ENCODE results near the gene PAQR7.

PAQR7 gene

GRCh38 chr1:25873120-25873519 lies 2.4 kb downstream of the PAQR7 start:
- peaks cover 23% of the 10 kb centered on the region for H3K27me3 ChIP-seq (ENCODE audit: insufficient read depth, low read length)
- WGBS = 92% methylated on average over 3 of the region's 3 CpGs
- no peak overlapping the region for H3K9ac ChIP-seq (ENCODE audit: low read depth, low read length)
- no peak overlapping the region for H3K4me3 ChIP-seq (ENCODE audit: low read length)
- no peak overlapping the region for H3K27ac ChIP-seq (ENCODE audit: low read depth, low read length)
- H3K9me3 ChIP-seq (ENCODE audit: insufficient read depth, low read depth, low read length) = no peaks in the 10 kb centered on the region
- no peaks in the 10 kb centered on the region for H3K36me3 ChIP-seq (ENCODE audit: insufficient read depth, low read length)
- peaks cover 15% of the 10 kb centered on the region for H3K4me1 ChIP-seq (ENCODE audit: insufficient read depth, low read length)

DNA sequence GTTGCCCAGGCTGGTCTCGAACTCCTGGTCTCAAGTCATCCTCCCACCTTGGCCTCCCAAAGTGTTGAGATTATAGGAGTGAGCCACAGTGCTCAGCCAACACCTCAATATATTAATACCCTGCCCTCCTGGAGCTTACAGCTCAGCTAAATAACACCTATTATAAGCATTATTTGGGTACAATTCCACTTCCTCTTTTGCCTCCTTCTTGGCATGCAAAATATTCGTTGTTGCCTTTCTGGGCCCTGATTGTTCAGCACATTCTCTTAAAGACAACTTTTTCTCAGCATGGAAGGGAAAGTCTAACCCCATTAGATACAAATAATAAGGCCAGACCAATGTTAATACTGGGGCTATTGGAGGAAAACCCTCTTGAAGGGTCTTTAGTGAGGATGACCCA lies 2.8 kb downstream of the PAQR7 start:
- H3K4me3 ChIP-seq (ENCODE audit: low read length) = no peak overlapping the region
- 95% methylated on average over 2 of the region's 2 CpGs for WGBS
- H3K4me1 ChIP-seq (ENCODE audit: insufficient read depth, low read length) = peaks cover 18% of the 10 kb centered on the region
- H3K27me3 ChIP-seq (ENCODE audit: insufficient read depth, low read length) = peaks cover 23% of the 10 kb centered on the region
- H3K9ac ChIP-seq (ENCODE audit: low read depth, low read length) = no peak overlapping the region
- H3K9me3 ChIP-seq (ENCODE audit: insufficient read depth, low read depth, low read length) = no peaks in the 10 kb centered on the region
- no peaks in the 10 kb centered on the region for H3K36me3 ChIP-seq (ENCODE audit: insufficient read depth, low read length)
- no peak overlapping the region for H3K27ac ChIP-seq (ENCODE audit: low read depth, low read length)

DNA sequence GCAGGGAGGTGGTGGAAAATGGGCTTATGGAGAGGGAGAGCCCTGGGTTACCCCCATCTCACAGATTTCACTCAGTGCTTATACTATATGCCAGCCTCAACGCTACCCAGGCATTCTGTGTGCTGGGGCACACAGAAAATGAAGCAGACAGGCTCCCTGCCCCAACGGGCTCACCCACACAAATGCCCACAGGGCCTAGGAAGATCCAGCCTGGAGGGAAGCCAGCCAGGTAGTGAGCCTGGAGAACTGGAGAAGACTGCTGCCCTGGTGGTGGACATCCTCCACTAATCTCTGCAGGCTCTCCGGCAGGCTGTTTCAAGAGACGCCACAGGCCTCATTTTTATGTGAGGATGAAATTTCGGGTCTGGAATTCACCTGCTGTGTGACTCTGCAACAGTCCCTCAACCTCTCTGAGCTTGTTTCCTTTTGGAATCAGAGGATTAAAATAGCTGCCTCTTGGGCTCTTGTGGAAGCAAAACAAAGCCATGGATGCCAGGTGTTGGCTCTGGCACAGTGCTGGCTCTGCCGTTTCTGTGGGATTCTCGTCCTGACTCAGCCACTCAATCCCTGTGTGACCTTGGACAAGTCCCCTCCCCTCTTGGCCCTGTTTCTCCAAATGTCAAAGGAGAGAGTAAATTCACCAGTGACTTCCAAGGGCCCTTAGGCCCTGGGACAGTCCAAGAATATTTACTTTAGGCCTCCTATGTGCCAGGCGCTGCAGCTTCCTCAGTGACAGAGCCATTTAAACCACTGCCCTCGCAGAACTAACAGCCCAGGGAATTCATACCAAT lies 3.6 kb downstream of the PAQR7 start:
- Histone ChIP-seq H3K27ac (ENCODE audit: low read depth, low read length) (no peak overlapping the region), H3K4me3 (ENCODE audit: low read length) (no peak overlapping the region), H3K4me1 (ENCODE audit: insufficient read depth, low read length) (peaks cover 19% of the 10 kb centered on the region), H3K36me3 (ENCODE audit: insufficient read depth, low read length) (no peaks in the 10 kb centered on the region), H3K9ac (ENCODE audit: low read depth, low read length) (no peak overlapping the region), H3K9me3 (ENCODE audit: insufficient read depth, low read depth, low read length) (no peaks in the 10 kb centered on the region), H3K27me3 (ENCODE audit: insufficient read depth, low read length) (peaks cover 16% of the 10 kb centered on the region)
- WGBS = 85% methylated on average over 9 of the region's 9 CpGs

DNA sequence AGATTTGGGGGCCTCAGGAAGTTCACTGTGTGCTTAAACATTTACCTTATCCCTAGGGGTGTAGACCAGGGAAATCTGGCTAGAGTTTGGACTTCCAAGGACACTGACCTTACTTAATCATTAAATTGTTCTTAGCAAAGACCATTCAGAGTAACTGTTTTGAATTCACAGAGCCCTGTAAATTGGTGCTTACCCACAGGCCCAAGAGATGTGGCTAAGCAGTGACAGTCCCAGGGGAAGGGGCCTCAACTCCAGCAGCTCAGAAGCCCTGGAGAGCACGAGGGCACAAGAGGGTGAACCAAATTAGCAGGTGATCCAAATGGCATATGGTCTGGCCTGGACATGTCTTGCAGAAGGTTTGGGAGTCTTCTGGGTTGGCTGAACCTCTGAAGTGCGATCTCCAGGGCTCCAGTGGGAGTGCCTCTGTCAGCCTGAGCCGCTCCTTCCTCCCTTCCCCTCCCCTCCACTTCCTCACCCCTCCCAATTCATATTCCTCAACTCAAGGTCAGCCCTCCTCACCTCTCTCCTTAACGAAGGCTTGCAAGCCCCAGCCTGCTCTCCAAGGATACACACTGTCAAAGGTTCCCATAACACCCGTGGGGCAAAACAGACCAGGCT lies 4.3 kb downstream of the PAQR7 start:
- H3K36me3 ChIP-seq (ENCODE audit: insufficient read depth, low read length) = no peaks in the 10 kb centered on the region
- H3K9me3 ChIP-seq (ENCODE audit: insufficient read depth, low read depth, low read length) = no peaks in the 10 kb centered on the region
- 38% methylated on average over 5 of the region's 5 CpGs for WGBS
- H3K4me3 ChIP-seq (ENCODE audit: low read length) = no peak overlapping the region
- peaks cover 14% of the 10 kb centered on the region for H3K4me1 ChIP-seq (ENCODE audit: insufficient read depth, low read length)
- no peak overlapping the region for H3K9ac ChIP-seq (ENCODE audit: low read depth, low read length)
- no peak overlapping the region for H3K27ac ChIP-seq (ENCODE audit: low read depth, low read length)
- H3K27me3 ChIP-seq (ENCODE audit: insufficient read depth, low read length) = peaks cover 9% of the 10 kb centered on the region

DNA sequence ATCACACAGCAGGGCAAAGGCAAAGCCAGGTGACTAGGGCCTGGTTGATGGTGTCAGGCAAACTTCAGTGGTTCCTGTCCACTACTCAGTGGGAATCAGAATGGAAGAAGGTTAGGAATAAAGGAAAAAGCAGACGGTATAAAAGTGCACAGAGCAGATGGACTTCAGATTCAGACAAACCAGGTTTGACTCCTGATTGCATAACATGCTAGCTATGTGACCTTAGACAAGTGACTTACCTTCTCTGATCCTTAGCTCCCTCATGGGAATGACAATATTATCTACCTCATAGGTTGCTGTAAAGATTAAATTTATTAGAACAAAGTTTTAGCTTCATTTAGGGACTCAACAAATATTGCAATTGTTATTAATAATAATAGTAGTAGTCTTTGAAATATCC lies 4.9 kb downstream of the PAQR7 start:
- Histone ChIP-seq H3K27ac (ENCODE audit: low read depth, low read length) (no peak overlapping the region), H3K27me3 (ENCODE audit: insufficient read depth, low read length) (peaks cover 6% of the 10 kb centered on the region; the same call in 1 of the 2 replicates), H3K36me3 (ENCODE audit: insufficient read depth, low read length) (no peaks in the 10 kb centered on the region), H3K4me3 (ENCODE audit: low read length) (no peak overlapping the region), H3K9me3 (ENCODE audit: insufficient read depth, low read depth, low read length) (no peaks in the 10 kb centered on the region), H3K9ac (ENCODE audit: low read depth, low read length) (no peak overlapping the region), H3K4me1 (ENCODE audit: insufficient read depth, low read length) (peaks cover 11% of the 10 kb centered on the region)
- WGBS = 95% methylated on average over 1 of the region's 1 CpG

DNA sequence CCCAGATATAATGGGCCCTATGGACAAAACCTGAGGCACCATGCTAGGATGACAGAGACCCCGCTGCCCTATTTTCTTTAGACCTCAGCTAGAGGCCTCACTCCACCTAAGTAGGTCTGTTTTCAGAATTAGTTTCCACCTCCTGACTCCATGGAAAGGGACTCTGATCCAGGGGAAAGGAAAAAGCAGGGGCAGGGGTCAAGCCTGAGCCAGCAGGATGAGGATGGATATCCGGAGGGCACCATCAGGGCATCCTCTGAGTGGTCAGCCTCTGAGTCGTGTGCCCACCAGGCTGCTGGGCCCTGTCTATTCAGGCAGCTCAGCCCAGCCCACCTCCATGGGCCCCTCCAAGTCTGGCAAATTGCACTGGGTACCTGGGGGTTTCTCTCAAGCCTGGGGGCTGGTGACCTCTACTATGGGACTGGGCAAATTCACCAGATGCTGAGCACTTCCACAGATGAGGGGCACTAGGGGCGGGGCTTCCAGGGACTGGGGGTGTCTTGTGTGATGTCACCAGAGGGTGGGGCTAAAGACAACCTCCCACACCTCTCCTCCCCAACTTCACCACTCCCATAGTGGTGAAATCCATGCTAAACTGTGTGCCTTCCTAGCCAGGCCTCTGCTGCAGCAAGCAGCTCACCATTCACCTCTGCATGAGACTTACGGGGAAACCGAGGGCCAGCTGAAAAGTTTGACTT lies 5.5 kb downstream of the PAQR7 start:
- Histone ChIP-seq H3K9ac (ENCODE audit: low read depth, low read length) (no peak overlapping the region), H3K4me1 (ENCODE audit: insufficient read depth, low read length) (peaks cover 11% of the 10 kb centered on the region), H3K9me3 (ENCODE audit: insufficient read depth, low read depth, low read length) (no peaks in the 10 kb centered on the region), H3K27me3 (ENCODE audit: insufficient read depth, low read length) (peaks cover 6% of the 10 kb centered on the region; the same call in 1 of the 2 replicates), H3K36me3 (ENCODE audit: insufficient read depth, low read length) (no peaks in the 10 kb centered on the region), H3K4me3 (ENCODE audit: low read length) (no peak overlapping the region), H3K27ac (ENCODE audit: low read depth, low read length) (no peak overlapping the region)
- 89% methylated on average over 5 of the region's 6 CpGs for WGBS

GRCh38 chr1:25867210-25867991 lies 8.1 kb downstream of the PAQR7 start:
- H3K9me3 ChIP-seq (ENCODE audit: insufficient read depth, low read depth, low read length) = no peaks in the 10 kb centered on the region
- 75% methylated on average over 9 of the region's 9 CpGs for WGBS
- H3K9ac ChIP-seq (ENCODE audit: low read depth, low read length) = no peak overlapping the region
- no peaks in the 10 kb centered on the region; the same call in 1 of the 2 replicates for H3K36me3 ChIP-seq (ENCODE audit: insufficient read depth, low read length)
- no peak overlapping the region for H3K27ac ChIP-seq (ENCODE audit: low read depth, low read length)
- H3K4me3 ChIP-seq (ENCODE audit: low read length) = no peak overlapping the region
- H3K4me1 ChIP-seq (ENCODE audit: insufficient read depth, low read length) = peaks cover 4% of the 10 kb centered on the region; the same call in 1 of the 2 replicates
- no peaks in the 10 kb centered on the region for H3K27me3 ChIP-seq (ENCODE audit: insufficient read depth, low read length)

GRCh38 chr1:25866288-25866687 lies 9.2 kb downstream of the PAQR7 start:
- Histone ChIP-seq H3K9me3 (ENCODE audit: insufficient read depth, low read depth, low read length) (no peaks in the 10 kb centered on the region), H3K4me1 (ENCODE audit: insufficient read depth, low read length) (0 out of 2 replicates have a peak, but pooled peaks cover 4% of the 10 kb centered on the region), H3K27me3 (ENCODE audit: insufficient read depth, low read length) (no peaks in the 10 kb centered on the region), H3K4me3 (ENCODE audit: low read length) (no peak overlapping the region), H3K36me3 (ENCODE audit: insufficient read depth, low read length) (no peaks in the 10 kb centered on the region; the same call in 1 of the 2 replicates), H3K9ac (ENCODE audit: low read depth, low read length) (no peak overlapping the region), H3K27ac (ENCODE audit: low read depth, low read length) (no peak overlapping the region)
- WGBS = 100% methylated on average over 1 of the region's 1 CpG

GRCh38 chr1:25864434-25864833 lies 11.1 kb downstream of the PAQR7 start:
- WGBS = 90% methylated on average over 3 of the region's 3 CpGs
- Histone ChIP-seq H3K9ac (ENCODE audit: low read depth, low read length) (no peak overlapping the region), H3K4me1 (ENCODE audit: insufficient read depth, low read length) (peaks cover 8% of the 10 kb centered on the region; the same call in 1 of the 2 replicates), H3K36me3 (ENCODE audit: insufficient read depth, low read length) (no peaks in the 10 kb centered on the region; the same call in 1 of the 2 replicates), H3K27me3 (ENCODE audit: insufficient read depth, low read length) (no peaks in the 10 kb centered on the region), H3K4me3 (ENCODE audit: low read length) (no peak overlapping the region), H3K9me3 (ENCODE audit: insufficient read depth, low read depth, low read length) (no peaks in the 10 kb centered on the region), H3K27ac (ENCODE audit: low read depth, low read length) (no peak overlapping the region)

GRCh38 chr1:25863486-25864262 lies 11.8 kb downstream of the PAQR7 start:
- no peak overlapping the region for H3K27ac ChIP-seq (ENCODE audit: low read depth, low read length)
- 93% methylated on average over 25 of the region's 25 CpGs for WGBS

More at GRCh38 chr1:25863486-25864262, 11.8 kb downstream of the PAQR7 start:
- H3K36me3 ChIP-seq (ENCODE audit: insufficient read depth, low read length) = no peaks in the 10 kb centered on the region; the same call in 1 of the 2 replicates
- no peaks in the 10 kb centered on the region for H3K27me3 ChIP-seq (ENCODE audit: insufficient read depth, low read length)
- H3K9ac ChIP-seq (ENCODE audit: low read depth, low read length) = no peak overlapping the region
- H3K4me1 ChIP-seq (ENCODE audit: insufficient read depth, low read length) = peaks cover 8% of the 10 kb centered on the region; the same call in 1 of the 2 replicates
- no peak overlapping the region for H3K4me3 ChIP-seq (ENCODE audit: low read length)
- no peaks in the 10 kb centered on the region for H3K9me3 ChIP-seq (ENCODE audit: insufficient read depth, low read depth, low read length)

Measured in HUES64 (cell line).